HEK293T (cell line): ENCODE data around the gene ZNF593OS.

Experiments used
- CTCF ChIA-PET: fragments of 350-600 bp; formaldehyde crosslinking; extraction: SDS; loops from one replicate; lab custom pipeline; 2021; ENCODE audit warnings: antibody characterized with exemption, inconsistent platforms; lab: Yijun Ruan, JAX
- POLR2A ChIA-PET: fragments of 350-600 bp; formaldehyde crosslinking; extraction: SDS; loops from one replicate; lab custom pipeline; 2020; ENCODE audit warnings: antibody characterized with exemption, inconsistent platforms; lab: Yijun Ruan, JAX
- DNase-seq: peaks from one replicate; pipeline ENCODE4 v3.0.0; 2012; ENCODE audit warnings: mixed read lengths; ENCODE audit errors: extremely low spot score
- ARNT ChIP-seq: fragments of 450-650 bp; IDR thresholded peaks from 2 replicates; pipeline ENCODE4 v1.6.1; 2017; ENCODE audit warnings: mild to moderate bottlenecking
- BHLHE40 ChIP-seq: fragments of 450-650 bp; IDR thresholded peaks from 2 replicates; pipeline ENCODE4 v1.6.1; 2016; ENCODE audit warnings: mild to moderate bottlenecking, moderate library complexity, borderline replicate concordance
- CTBP1 ChIP-seq: fragments of 450-650 bp; IDR thresholded peaks from 2 replicates; pipeline ENCODE4 v1.6.1; 2016; ENCODE audit warnings: borderline replicate concordance
- ELF4 ChIP-seq: fragments of 450-650 bp; IDR thresholded peaks from 2 replicates; pipeline ENCODE4 v1.6.1; 2017; ENCODE audit warnings: antibody characterized with exemption
- FOXA1 ChIP-seq: fragments of 450-650 bp; IDR thresholded peaks from 2 replicates; pipeline ENCODE4 v1.6.1; 2016; ENCODE audit warnings: mild to moderate bottlenecking
- FOXK2 ChIP-seq: fragments of 450-650 bp; IDR thresholded peaks from 2 replicates; pipeline ENCODE4 v1.6.1; 2016; ENCODE audit warnings: mild to moderate bottlenecking
- FOXM1 ChIP-seq: fragments of 450-650 bp; IDR thresholded peaks from 2 replicates; pipeline ENCODE4 v1.6.1; 2017; ENCODE audit warnings: mild to moderate bottlenecking, borderline replicate concordance
- HDGF ChIP-seq: fragments of 450-650 bp; IDR thresholded peaks from 2 replicates; pipeline ENCODE4 v1.6.1; 2017; ENCODE audit warnings: antibody characterized with exemption, borderline replicate concordance
- L3MBTL2 ChIP-seq: fragments of 450-650 bp; conservative IDR thresholded peaks from 2 replicates; pipeline ENCODE4 v1.6.1; 2016; ENCODE audit warnings: mild to moderate bottlenecking
- LEF1 ChIP-seq: fragments of 450-650 bp; IDR thresholded peaks from 2 replicates; pipeline ENCODE4 v1.6.1; 2017; ENCODE audit warnings: mild to moderate bottlenecking, borderline replicate concordance
- NFRKB ChIP-seq: fragments of 450-650 bp; IDR thresholded peaks from 2 replicates; pipeline ENCODE4 v1.6.1; 2016; ENCODE audit warnings: mild to moderate bottlenecking, moderate library complexity
- PKNOX1 ChIP-seq: fragments of 450-650 bp; IDR thresholded peaks from 2 replicates; pipeline ENCODE4 v1.6.1; 2016
- SP1 ChIP-seq: fragments of 450-650 bp; IDR thresholded peaks from 2 replicates; pipeline ENCODE4 v1.6.1; 2017
- SUZ12 ChIP-seq: fragments of 450-650 bp; IDR thresholded peaks from 2 replicates; pipeline ENCODE4 v1.6.1; 2016; ENCODE audit warnings: mild to moderate bottlenecking
- TARDBP ChIP-seq: fragments of 450-650 bp; IDR thresholded peaks from 2 replicates; pipeline ENCODE4 v1.6.1; 2016
- ZNF384 ChIP-seq: fragments of 450-650 bp; IDR thresholded peaks from 2 replicates; pipeline ENCODE4 v1.6.1; 2016

Gene ZNF593OS

GRCh38 chr1:26169198-26169554, 2.5 kb downstream of the ZNF593OS start:
- TF ChIP-seq LEF1: no peak
- TF ChIP-seq TARDBP: no peak
- no peak for TF ChIP-seq ARNT
- TF ChIP-seq PKNOX1: no peak
- TF ChIP-seq FOXK2: no peak
- no peak for TF ChIP-seq HDGF
- TF ChIP-seq ELF4: no peak
- TF ChIP-seq CTBP1: no peak
- TF ChIP-seq SUZ12: no peak
- CTCF ChIA-PET: interaction anchor here (0.6 to 2.2 kb wide), 13 partner anchors 9 to 230 kb away, joined by 3 to 8 read pairs (median 3); partner anchors contain the start of gene CEP85
- POLR2A ChIA-PET: interaction anchor here (0.9 to 2.0 kb wide), 10 partner anchors 10 to 125 kb away, joined by 3 to 19 read pairs (median 5); partner anchors contain the start of genes CATSPER4, CEP85 and FAM110D
- DNase-seq: no peak

- POLR2A ChIA-PET: interaction anchor here (1.8 kb wide), 1 partner anchor 11 kb away, joined by 15 read pairs; no protein-coding TSS in a partner anchor
- DNase-seq: no peak
- TF ChIP-seq HDGF (no peak), ZNF384 (no peak), L3MBTL2 (no peak), PKNOX1 (no peak), BHLHE40 (no peak), FOXK2 (no peak), ARNT (no peak), SUZ12 (no peak), LEF1 (no peak)
- CTCF ChIA-PET: interaction anchor here (0.9 to 2.2 kb wide), 5 partner anchors 10 to 134 kb away, joined by 3 to 8 read pairs (median 4); partner anchors contain the start of gene CEP85
Observed at GRCh38 chr1:26168410-26169197, 3.0 kb downstream of the ZNF593OS start, which contains the start of gene C1orf232. Gene C1orf232 (minus strand): TSS chr1:26168963. CDS start chr1:26168499, 464 bp downstream.

- ChIA-PET CTCF (no interaction called here), POLR2A (no interaction called here)
- DNase-seq: no peak
- TF ChIP-seq CTBP1 (no peak), L3MBTL2 (no peak), SP1 (no peak), HDGF (no peak), PKNOX1 (no peak), FOXK2 (no peak), ZNF384 (no peak), BHLHE40 (no peak), SUZ12 (no peak), TARDBP (no peak), FOXA1 (no peak), NFRKB (no peak), ARNT (no peak), ELF4 (no peak), FOXM1 (no peak)
Observed at GRCh38 chr1:26166719-26167281, 4.8 kb downstream of the ZNF593OS start.

- no peak for DNase-seq
- ChIA-PET CTCF (interaction anchor here (0.6 to 1.0 kb wide), 3 partner anchors 147 to 252 kb away, joined by 3 to 4 read pairs (median 3); no protein-coding TSS in a partner anchor), POLR2A (no interaction called here)
- TF ChIP-seq BHLHE40 (no peak), HDGF (no peak), L3MBTL2 (no peak), FOXM1 (no peak), SUZ12 (no peak), ZNF384 (no peak), FOXA1 (no peak), LEF1 (no peak), TARDBP (no peak), SP1 (no peak), ELF4 (no peak), ARNT (no peak)
Observed at GRCh38 chr1:26164861-26165842, 6.5 kb downstream of the ZNF593OS start.

- DNase-seq: peak; percentile 66
- no peak for TF ChIP-seq HDGF
- TF ChIP-seq LEF1: no peak
- TF ChIP-seq ARNT: 0 out of 2 replicates have a peak, but pooled peaks have one; percentile 23
- TF ChIP-seq L3MBTL2: peak; percentile 47; the same call in 1 of the 2 replicates
- no peak for TF ChIP-seq SP1
- no peak for TF ChIP-seq CTBP1
- TF ChIP-seq FOXM1: peak; percentile 47; the same call in 1 of the 2 replicates
- TF ChIP-seq ZNF384: no peak
- POLR2A ChIA-PET: no interaction called here
Observed at GRCh38 chr1:26164036-26164860, 7.4 kb downstream of the ZNF593OS start.

More at GRCh38 chr1:26164036-26164860, 7.4 kb downstream of the ZNF593OS start:
- CTCF ChIA-PET: interaction anchor here (0.9 kb wide), 1 partner anchor 146 kb away, joined by 3 read pairs; no protein-coding TSS in a partner anchor
